Psoas muscle (tissue), 8 donors: ENCODE results near the gene FTH1. TPM values are rescaled to one million over a fixed set of nuclear protein-coding genes. Genes with fewer than 3 reads are reported as not detected.

Experiments
- ATAC-seq, 4 donors: fragments of 200-7000 bp; cut with Tn5 transposase; one replicate each; pipeline ENCODE4 v1.9.1; 2020; ENCODE audit warnings: moderate library complexity in 3 of 4, mild to moderate bottlenecking in 2 of 4
- DNase-seq, 2 donors: peaks; one replicate each; pipeline ENCODE4 v3.0.0-alpha.2; 2020
- H3K27ac ChIP-seq: fragments of 200-600 bp; one replicate; pipeline ENCODE4 v1.8.0; 2022
- H3K27me3 ChIP-seq, 3 donors: fragments of 200-600 bp in 1 of 3; one replicate each; pipeline versions ENCODE4 v1.6.1 to v1.8.0; 2013 to 2022; ENCODE audit warnings: low read length in 2 of 3, mild to moderate bottlenecking in 2 of 3, moderate library complexity in 1 of 3; ENCODE audit not compliant: insufficient read depth in 3 of 3
- H3K36me3 ChIP-seq, 2 donors: fragments of 200-600 bp in 1 of 2; one replicate each; pipeline versions ENCODE4 v1.6.1 to v1.8.0; 2013 to 2022; ENCODE audit warnings: low read depth in 1 of 2, mild to moderate bottlenecking in 1 of 2, moderate library complexity in 1 of 2; ENCODE audit not compliant: insufficient read depth in 1 of 2
- H3K4me1 ChIP-seq: fragments of 200-600 bp; one replicate; pipeline ENCODE4 v1.8.0; 2022
- H3K4me3 ChIP-seq: fragments of 200-600 bp; one replicate; pipeline ENCODE4 v1.8.0; 2022; ENCODE audit warnings: mild to moderate bottlenecking
- H3K9me3 ChIP-seq: fragments of 200-600 bp; one replicate; pipeline ENCODE4 v1.8.0; 2022
- WGBS, 3 donors: extraction: QIAGEN DNeasy Blood & Tissue Kit; methylation state at CpG; one replicate each; pipeline versions ENCODE4 v1.1.6 to v1.1.7; 2013; 5-methylcytosine and 5-hydroxymethylcytosine counted together
- intact Hi-C, 2 donors: fragments of 100-400 bp; cut with DNase I; formaldehyde crosslinking; loops; one replicate each; pipeline versions ENCODE4 v1.11.0 to v1.14.2; 2022
- polyA plus RNA-seq, 3 donors: library from polyadenylated mRNA; stranded (reverse); fragments of 200-250 nt; gene quantifications; one replicate each; pipeline ENCODE4 v1.2.3, GENCODE V29; 2013
- total RNA-seq, 4 donors: library from RNA; stranded (reverse); fragmentation: NEBNext Ultra II Directional in 2 of 4; extraction: Animal tissue kit (Norgen Biotek cat#: 25700) in 2 of 4; gene quantifications; one replicate each; pipeline versions ENCODE4 v1.2.1 to v1.2.4, GENCODE V29; 2021 to 2023
- TF ChIP-seq, protein P1 (sequence below): fragments of 200-600 bp; IDR thresholded peaks from one replicate; pipeline ENCODE4 v1.8.0; 2022; ENCODE audit warnings: antibody characterized with exemption
- donor health status: healthy with polysubstance abuse.
- donor health status: DM: no; HTN: no; CAD: no; lungs with moderate emphysema.
- donor health status: Bipolar disorder and iron deficiency.
- donor health status: healthy.
- donor health status: DM: yes; HTN: yes; CAD: no.
- donor health status: DM: no; HTN: no; CAD: no.
- donor health status: DM: no; HTN: no; CAD: no.
- donor health status: DM: yes; HTN: yes; CAD: no.

Gene FTH1
- total and polyA plus RNA-seq, 7 donors = 2,269 to 16,176 (median 3,132) TPM

DNA sequence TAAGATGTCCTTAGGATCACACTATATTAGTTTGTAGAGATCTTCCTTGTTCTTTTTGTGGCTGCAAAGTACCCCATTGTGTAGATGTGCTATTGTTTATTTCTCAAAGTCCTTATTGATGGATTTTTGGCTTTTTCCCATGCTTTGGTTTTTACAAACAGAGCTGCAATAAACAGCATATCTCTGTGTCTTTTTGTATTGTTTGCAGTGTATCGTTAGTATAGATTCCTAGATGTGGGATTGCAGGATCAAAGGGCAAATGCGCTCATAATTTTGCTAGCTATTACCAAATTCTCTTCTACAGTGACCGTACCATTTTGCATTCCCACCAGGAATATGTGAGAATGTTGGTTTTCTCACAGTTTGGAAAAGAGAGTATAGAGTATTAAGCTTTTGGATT is 27.5 kb upstream of the FTH1 start:
- Histone ChIP-seq H3K4me3 (no peak overlapping the region), H3K27me3 (no peaks in the 10 kb centered on the region), H3K4me1 (no peaks in the 10 kb centered on the region), H3K27ac (no peak overlapping the region), H3K36me3 (no peaks in the 10 kb centered on the region), H3K9me3 (peaks cover 6% of the 10 kb centered on the region)
- WGBS, 3 donors = 84 to 89% (median 86%) methylated on average over 3 of the region's 3 CpGs
- DNase-seq (no peak), ATAC-seq (no peak)
- TF ChIP-seq, protein P1, sequence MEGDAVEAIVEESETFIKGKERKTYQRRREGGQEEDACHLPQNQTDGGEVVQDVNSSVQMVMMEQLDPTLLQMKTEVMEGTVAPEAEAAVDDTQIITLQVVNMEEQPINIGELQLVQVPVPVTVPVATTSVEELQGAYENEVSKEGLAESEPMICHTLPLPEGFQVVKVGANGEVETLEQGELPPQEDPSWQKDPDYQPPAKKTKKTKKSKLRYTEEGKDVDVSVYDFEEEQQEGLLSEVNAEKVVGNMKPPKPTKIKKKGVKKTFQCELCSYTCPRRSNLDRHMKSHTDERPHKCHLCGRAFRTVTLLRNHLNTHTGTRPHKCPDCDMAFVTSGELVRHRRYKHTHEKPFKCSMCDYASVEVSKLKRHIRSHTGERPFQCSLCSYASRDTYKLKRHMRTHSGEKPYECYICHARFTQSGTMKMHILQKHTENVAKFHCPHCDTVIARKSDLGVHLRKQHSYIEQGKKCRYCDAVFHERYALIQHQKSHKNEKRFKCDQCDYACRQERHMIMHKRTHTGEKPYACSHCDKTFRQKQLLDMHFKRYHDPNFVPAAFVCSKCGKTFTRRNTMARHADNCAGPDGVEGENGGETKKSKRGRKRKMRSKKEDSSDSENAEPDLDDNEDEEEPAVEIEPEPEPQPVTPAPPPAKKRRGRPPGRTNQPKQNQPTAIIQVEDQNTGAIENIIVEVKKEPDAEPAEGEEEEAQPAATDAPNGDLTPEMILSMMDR = no peak
- intact Hi-C loops = no loop called here

DNA sequence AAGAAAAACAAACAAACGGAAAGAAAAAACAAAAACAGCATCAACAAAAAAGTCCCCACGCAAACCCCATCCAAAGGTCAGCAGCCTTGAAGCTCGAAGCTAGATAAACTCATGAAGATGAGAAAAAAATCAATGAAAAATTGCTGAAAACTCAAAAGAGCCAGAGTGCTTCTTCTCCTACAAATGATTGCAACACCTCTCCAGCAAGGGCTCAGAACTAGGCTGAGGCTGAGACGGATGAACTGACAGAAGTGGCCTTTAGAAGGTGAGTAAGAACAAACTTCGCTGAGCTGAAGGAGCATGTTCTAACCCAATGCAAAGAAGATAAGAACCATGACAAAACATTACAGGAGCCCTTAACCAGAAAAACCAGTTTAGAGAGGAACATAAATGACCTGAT is 18.4 kb upstream of the FTH1 start:
- no peaks in the 10 kb centered on the region for H3K36me3 ChIP-seq
- H3K27ac ChIP-seq = no peak overlapping the region
- 92 to 97% (median 93%) methylated on average over 5 of the region's 5 CpGs for WGBS, 3 donors
- no peaks in the 10 kb centered on the region for H3K4me1 ChIP-seq
- TF ChIP-seq, protein P1 = no peak
- peaks cover 12% of the 10 kb centered on the region for H3K9me3 ChIP-seq
- DNase-seq (no peak), ATAC-seq (no peak)
- no peak overlapping the region for H3K4me3 ChIP-seq
- no peaks in the 10 kb centered on the region for H3K27me3 ChIP-seq
- intact Hi-C loops = no loop called here

DNA sequence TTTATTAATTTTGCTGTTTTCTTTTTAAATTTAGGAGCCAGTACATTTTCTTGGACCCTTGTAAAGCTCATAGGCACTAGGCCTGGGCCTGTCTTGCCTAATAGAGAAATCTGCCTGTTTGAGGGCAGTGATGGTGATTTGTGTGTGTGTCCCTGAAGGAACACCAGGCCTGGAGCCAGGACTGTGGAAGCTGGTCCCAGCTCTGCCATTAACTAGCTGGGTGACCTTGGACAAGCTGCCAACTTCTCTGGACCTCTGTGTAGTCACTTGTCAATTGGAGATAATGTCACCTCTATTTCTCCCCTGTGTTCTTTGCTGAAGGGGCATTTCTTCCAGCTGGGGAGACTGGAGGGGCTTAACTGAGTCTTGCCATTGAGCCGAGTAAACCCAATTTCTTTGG is 16.0 kb upstream of the FTH1 start:
- H3K27ac ChIP-seq = no peak overlapping the region
- ATAC-seq (no peak), DNase-seq (no peak)
- no peak overlapping the region for H3K4me3 ChIP-seq
- intact Hi-C loops = no loop called here
- peaks cover 8% of the 10 kb centered on the region for H3K9me3 ChIP-seq
- WGBS, 3 donors = 72 to 76% (median 73%) methylated on average over 1 of the region's 1 CpG
- H3K27me3 ChIP-seq = no peaks in the 10 kb centered on the region
- no peaks in the 10 kb centered on the region for H3K36me3 ChIP-seq
- TF ChIP-seq, protein P1 = no peak
- peaks cover 6% of the 10 kb centered on the region for H3K4me1 ChIP-seq

DNA sequence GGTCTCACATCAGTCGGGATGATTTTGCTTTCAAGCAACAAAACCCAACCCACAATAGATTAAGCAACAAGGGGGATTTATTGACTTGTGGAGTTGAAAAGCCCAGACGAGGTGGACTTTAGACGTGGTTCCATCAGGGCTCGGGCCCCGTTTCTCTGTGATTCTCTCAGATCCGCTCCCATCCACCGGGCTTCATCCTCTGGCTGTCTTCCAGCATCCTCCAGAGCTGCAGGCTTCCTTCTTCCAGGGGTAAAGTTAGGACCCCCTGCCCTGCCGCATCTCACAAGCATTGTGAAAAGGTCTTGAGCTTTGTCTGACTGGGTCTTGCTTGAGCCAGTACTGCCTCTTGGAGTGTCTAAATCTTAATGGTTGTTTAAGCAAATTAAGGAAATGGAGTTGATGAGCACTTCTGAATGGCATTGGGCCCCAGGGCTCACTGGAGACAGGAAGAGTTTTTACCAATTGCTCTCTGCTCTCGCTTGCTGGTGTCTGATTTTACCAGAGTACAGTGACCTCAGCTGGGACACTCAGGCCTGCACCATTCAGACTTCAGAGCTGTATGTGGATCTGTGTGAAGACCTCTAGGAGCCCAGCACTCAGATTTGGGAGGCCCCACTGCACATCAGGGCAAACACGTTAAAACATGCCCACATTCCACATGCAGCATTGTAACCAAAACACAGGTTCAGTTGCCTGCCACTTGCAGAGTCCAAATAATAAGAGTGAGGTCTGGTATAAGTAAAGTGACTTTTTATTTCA is 13.5 kb upstream of the FTH1 start:
- WGBS, 3 donors = 82 to 84% (median 83%) methylated on average over 10 of the region's 10 CpGs
- Histone ChIP-seq H3K4me3 (no peak overlapping the region), H3K27me3 (no peaks in the 10 kb centered on the region), H3K9me3 (no peaks in the 10 kb centered on the region), H3K27ac (no peak overlapping the region), H3K36me3 (no peaks in the 10 kb centered on the region), H3K4me1 (peaks cover 12% of the 10 kb centered on the region)
- intact Hi-C loops = no loop called here
- ATAC-seq (no peak), DNase-seq (no peak)
- TF ChIP-seq, protein P1 = no peak
